Mesodermal cell (in vitro differentiated cells): ENCODE results near the gene SLFN11.
"Not testable (repeated sequence)": the region's sequence is repeated elsewhere in the genome, so short reads cannot be mapped to it uniquely, and the experiment has no call there.

Experiments used
- H3K27ac ChIP-seq: 2 replicates; pipeline ENCODE4 v1.7.0; 2013; ENCODE audit warnings: mild to moderate bottlenecking, low read depth, low read length, moderate library complexity; ENCODE audit not compliant: severe bottlenecking
- H3K36me3 ChIP-seq: 2 replicates; pipeline ENCODE4 v1.7.1; 2013; ENCODE audit warnings: mild to moderate bottlenecking, low read length, moderate library complexity; ENCODE audit not compliant: control insufficient read depth, insufficient read depth
- H3K4me1 ChIP-seq: one replicate; pipeline ENCODE4 v1.7.1; 2013; ENCODE audit warnings: mild to moderate bottlenecking, low read length; ENCODE audit not compliant: insufficient read depth, control insufficient read depth, poor library complexity, severe bottlenecking
- H3K4me3 ChIP-seq: 2 replicates; pipeline ENCODE4 v1.7.0; 2013; ENCODE audit warnings: low read length, control low read depth, mild to moderate bottlenecking; ENCODE audit not compliant: insufficient read depth, poor library complexity, severe bottlenecking; ENCODE audit errors: extremely low read depth
- H3K9me3 ChIP-seq: 2 replicates; pipeline ENCODE4 v1.7.1; 2013; ENCODE audit warnings: mild to moderate bottlenecking, low read length, moderate library complexity; ENCODE audit not compliant: control insufficient read depth
- WGBS, 2 experiments: methylation state at CpG; one replicate each; pipeline ENCODE4 v1.1.5; 2013; ENCODE audit warnings: missing lambda C conversion rate in 2 of 2; ENCODE audit not compliant: insufficient coverage in 2 of 2; 5-methylcytosine and 5-hydroxymethylcytosine counted together

The SLFN11 gene

GRCh38 chr17:35333578-35333977 lies 39.8 kb downstream of the SLFN11 start:
- not testable (repeated sequence) for H3K9me3 ChIP-seq, H3K36me3 ChIP-seq, H3K27ac ChIP-seq, H3K4me1 ChIP-seq, H3K4me3 ChIP-seq
- 85 to 90% methylated on average over 3 to 5 of the region's 5 CpGs for WGBS, 2 experiments

GRCh38 chr17:35322749-35323148 lies 50.7 kb downstream of the SLFN11 start:
- no peak overlapping the region for H3K27ac ChIP-seq
- H3K9me3 ChIP-seq = peaks cover 8% of the 10 kb centered on the region
- H3K4me3 ChIP-seq = no peak overlapping the region
- H3K36me3 ChIP-seq = no peaks in the 10 kb centered on the region
- no peaks in the 10 kb centered on the region for H3K4me1 ChIP-seq
- WGBS, 2 experiments = no CpG with 5 or more reads among the region's 1 CpG

DNA sequence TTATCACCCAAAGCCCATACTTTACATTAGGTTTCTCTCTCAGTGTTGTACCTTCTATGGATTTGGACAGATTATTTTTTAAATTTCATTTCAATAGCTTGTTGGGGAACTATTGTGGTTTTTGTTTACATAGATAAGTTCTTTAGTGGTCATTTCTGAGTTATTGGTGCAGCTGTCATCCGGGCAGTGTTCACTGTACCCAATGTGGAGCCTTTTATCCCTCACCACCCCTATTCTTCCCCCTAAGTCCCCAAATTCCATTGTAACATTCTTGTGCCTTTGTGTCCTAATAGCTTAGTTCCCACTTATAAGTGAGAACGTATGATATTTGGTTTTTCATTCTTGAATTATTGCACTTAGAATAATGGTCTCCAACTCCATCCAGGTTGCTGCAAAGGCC lies 57.5 kb downstream of the SLFN11 start:
- WGBS, 2 experiments = 80 to 100% methylated on average over 1 of the region's 2 CpGs
- H3K4me3 ChIP-seq = no peak overlapping the region
- H3K9me3 ChIP-seq = no peaks in the 10 kb centered on the region
- H3K4me1 ChIP-seq = peaks cover 7% of the 10 kb centered on the region
- no peak overlapping the region for H3K27ac ChIP-seq
- H3K36me3 ChIP-seq = no peaks in the 10 kb centered on the region

GRCh38 chr17:35315283-35315682 lies 58.1 kb downstream of the SLFN11 start:
- WGBS, 2 experiments = 74% methylated on average over 5 of the region's 5 CpGs; no CpG with 5 or more reads in 1 of the 2 experiments

GRCh38 chr17:35314415-35315216 lies 58.8 kb downstream of the SLFN11 start:
- WGBS, 2 experiments = 90 to 92% methylated on average over 6 to 7 of the region's 9 CpGs
- Histone ChIP-seq H3K27ac (no peak overlapping the region), H3K36me3 (no peaks in the 10 kb centered on the region), H3K9me3 (no peaks in the 10 kb centered on the region), H3K4me3 (no peak overlapping the region), H3K4me1 (peaks cover 7% of the 10 kb centered on the region)

More at GRCh38 chr17:35315283-35315682, 58.1 kb downstream of the SLFN11 start:
- H3K36me3 ChIP-seq = no peaks in the 10 kb centered on the region
- H3K27ac ChIP-seq = no peak overlapping the region
- no peaks in the 10 kb centered on the region for H3K9me3 ChIP-seq
- H3K4me1 ChIP-seq = peaks cover 7% of the 10 kb centered on the region
- H3K4me3 ChIP-seq = no peak overlapping the region

DNA sequence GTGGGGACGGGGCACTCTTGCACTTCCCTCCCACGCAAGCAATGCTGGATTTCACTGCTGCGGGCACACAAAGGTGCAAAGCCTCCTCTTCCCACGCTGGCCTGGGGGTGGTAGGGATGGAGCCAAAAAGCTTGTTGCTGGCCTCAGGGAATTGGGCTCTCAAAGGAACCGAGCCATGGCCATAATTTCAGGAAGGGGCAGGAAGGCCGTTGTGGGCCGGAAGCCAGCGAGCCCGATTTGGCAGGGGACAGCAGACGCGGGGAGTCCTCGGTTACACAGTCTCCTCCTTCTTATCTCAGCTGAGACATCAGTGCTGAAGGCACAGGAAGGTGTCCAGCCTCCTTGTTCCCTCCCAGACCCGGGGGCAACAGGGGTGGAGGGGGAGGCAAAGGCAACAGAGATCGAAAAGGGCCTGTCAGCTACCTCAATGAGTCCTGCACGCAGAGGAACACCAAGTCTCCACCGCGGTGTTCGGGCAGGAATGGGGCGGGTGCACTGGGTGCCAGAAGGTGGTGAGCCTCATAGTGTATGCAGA lies 59.5 kb downstream of the SLFN11 start:
- H3K4me3 ChIP-seq = no peak overlapping the region
- 90 to 96% methylated on average over 12 to 16 of the region's 19 CpGs for WGBS, 2 experiments
- no peaks in the 10 kb centered on the region for H3K9me3 ChIP-seq
- H3K27ac ChIP-seq = no peak overlapping the region
- peaks cover 7% of the 10 kb centered on the region for H3K4me1 ChIP-seq
- H3K36me3 ChIP-seq = no peaks in the 10 kb centered on the region

- no peaks in the 10 kb centered on the region for H3K9me3 ChIP-seq
- H3K4me3 ChIP-seq = no peak overlapping the region
- no peaks in the 10 kb centered on the region for H3K36me3 ChIP-seq
- no peak overlapping the region for H3K27ac ChIP-seq
- WGBS, 2 experiments = 81 to 97% methylated on average over 11 to 13 of the region's 20 CpGs
- peaks cover 7% of the 10 kb centered on the region for H3K4me1 ChIP-seq
These were observed 60.4 kb downstream of the SLFN11 start for GRCh38 chr17:35312790-35313711.

DNA sequence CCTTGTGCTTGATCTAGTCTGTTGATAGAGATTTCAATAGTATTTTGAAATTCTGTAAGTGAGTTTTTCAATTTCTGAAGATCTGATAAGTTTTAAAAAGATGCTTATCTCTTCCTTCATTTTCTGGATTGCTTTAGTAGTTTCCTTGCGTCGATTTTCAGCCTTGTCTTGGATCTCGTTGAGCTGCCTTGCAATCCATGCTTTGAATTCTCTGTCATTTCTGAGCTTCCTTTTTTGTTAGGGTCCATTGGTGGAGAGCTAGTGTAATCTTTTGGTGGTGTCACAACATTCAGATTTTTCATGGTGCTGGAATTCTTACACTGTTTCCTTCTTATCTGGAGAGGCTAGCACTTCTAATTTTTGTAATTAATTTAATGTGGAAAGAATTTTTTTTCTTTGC lies 61.1 kb downstream of the SLFN11 start:
- Histone ChIP-seq H3K36me3 (no peaks in the 10 kb centered on the region), H3K9me3 (no peaks in the 10 kb centered on the region), H3K4me3 (no peak overlapping the region), H3K4me1 (peaks cover 7% of the 10 kb centered on the region), H3K27ac (no peak overlapping the region)
- WGBS, 2 experiments = 74% methylated on average over 3 of the region's 3 CpGs; no CpG with 5 or more reads in 1 of the 2 experiments

DNA sequence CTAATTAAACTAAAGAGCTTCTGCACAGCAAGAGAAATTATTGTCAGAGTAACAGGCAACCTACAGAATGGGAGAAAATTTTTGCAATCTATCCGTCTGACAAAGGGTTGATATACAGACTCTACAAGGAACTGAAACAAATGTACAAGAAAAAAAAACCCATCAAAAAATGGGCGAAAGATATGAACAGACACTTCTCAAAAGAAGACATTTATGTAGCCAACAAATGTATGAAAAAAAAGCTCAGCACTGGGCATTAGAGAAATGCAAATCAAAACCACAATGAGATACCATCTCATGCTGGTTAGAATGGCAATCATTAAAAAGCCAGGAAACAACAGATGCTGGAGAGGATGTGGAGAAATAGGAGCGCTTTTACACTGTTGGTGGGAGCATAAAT lies 64.1 kb downstream of the SLFN11 start:
- H3K4me1 ChIP-seq, H3K9me3 ChIP-seq, H3K4me3 ChIP-seq, H3K27ac ChIP-seq, H3K36me3 ChIP-seq: not testable (repeated sequence)
- 100% methylated on average over 1 of the region's 3 CpGs; no CpG with 5 or more reads in 1 of the 2 experiments for WGBS, 2 experiments
